PFSK-1 (cell line): ENCODE results near the gene SPAG6.

Source experiments
- POLR2AphosphoS5 ChIP-seq: IDR thresholded peaks from 2 replicates; pipeline ENCODE4 v1.6.1; 2012; ENCODE audit warnings: low read depth, mild to moderate bottlenecking, control low read depth, low read length, moderate library complexity
- REST ChIP-seq, 2 experiments: IDR thresholded peaks; 2 replicates each; pipeline versions ENCODE4 v1.6.1 to v1.8.0; 2011 to 2012; ENCODE audit warnings: low read depth in 2 of 2, low read length in 2 of 2, control low read depth in 1 of 2, inconsistent platforms in 1 of 2, mild to moderate bottlenecking in 1 of 2, moderate library complexity in 1 of 2; ENCODE audit not compliant: insufficient read depth in 1 of 2

GRCh38 chr10:22368402-22368801 is 23.1 kb downstream of the SPAG6 start:
- TF ChIP-seq REST (IDR thresholded peaks at IDR 0.05; ENCODE audit: insufficient read depth in 1 of 2, low read depth in 2 of 2, low read length in 2 of 2) (no peak), POLR2AphosphoS5 (no peak)
